KBM-7 (cell line): Measurements from ENCODE around the gene OR7G2.

Experiments
- DNase-seq: peaks from one replicate; pipeline ENCODE4 v3.0.0-alpha.2; 2015
- in situ Hi-C: fragments of 300-500 bp; cut with MboI; formaldehyde crosslinking; loops from 2 replicates; pipeline ENCODE4 v1.14.3; 2020; ENCODE audit warnings: low sequenced_read_pairs, low pct_unique_long_range_greater_than_20kb, mixed read lengths

OR7G2 gene

DNA sequence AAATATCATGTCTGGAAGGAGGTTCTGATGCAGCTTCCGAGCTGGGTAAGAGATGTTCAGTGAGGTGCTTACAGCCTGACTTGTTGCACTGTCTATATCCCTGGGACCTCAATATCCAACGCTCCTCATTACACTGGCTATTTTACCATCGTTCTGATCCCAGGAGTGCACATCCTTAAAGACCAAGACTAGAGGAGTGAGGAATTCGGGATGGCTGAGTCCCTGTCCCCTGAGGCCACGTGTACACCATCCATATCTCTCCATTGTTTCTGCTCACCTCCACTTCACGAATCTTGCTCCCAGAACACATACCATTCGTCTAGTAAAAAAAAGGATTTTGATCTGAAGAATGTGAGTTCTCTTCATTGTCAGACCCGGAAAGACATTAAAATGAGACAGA, at the start of gene OR7G2:
Gene OR7G2, minus strand, starts transcription at position 101 of the 400 bp plus-strand sequence. CDS start 4,232 bp downstream, outside the sequence.
- in situ Hi-C loops, result no loop called here
- no peak for DNase-seq

DNA sequence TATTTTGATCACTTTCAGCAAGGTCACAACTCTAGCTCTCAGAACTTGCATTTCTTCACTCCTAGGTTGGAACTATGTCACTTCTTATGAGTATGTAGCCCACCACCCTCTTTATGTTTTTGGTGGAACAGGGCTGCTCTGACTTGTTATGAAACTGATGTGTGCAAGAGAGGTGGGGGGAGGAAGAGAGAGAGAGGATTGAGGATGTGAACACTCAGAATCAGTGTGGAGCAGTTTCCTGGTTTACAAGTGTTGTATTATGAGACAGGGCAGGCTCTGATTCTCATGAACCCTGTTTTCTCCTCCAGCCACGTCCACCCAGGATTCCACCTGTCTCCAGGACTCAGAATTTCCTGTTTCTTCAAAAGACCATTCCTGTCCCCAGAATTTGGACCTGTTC, 49.0 kb upstream of the OR7G2 start:
- in situ Hi-C loops, result no loop called here
- no peak for DNase-seq

DNA sequence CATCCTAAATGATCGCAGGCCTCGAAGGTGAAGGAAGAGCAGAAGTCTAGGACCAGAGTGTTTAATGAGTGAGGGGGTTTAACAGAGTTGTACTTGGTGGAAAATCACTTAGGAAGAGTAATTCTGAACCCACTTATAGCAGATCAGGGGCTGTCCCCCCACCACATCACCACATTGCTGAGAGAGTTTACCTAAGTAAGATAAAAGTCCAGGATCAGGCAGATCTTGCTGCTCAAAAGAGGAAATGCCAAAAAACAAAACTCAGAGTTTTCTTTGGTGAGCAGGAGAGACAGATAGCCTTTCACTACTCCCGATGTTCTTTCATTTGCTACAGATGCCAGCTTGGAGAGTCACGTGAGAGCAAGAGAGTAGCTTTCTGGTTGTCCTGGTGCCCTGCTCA, 48.3 kb upstream of the OR7G2 start:
- DNase-seq, result no peak
- in situ Hi-C loops, result no loop called here

DNA sequence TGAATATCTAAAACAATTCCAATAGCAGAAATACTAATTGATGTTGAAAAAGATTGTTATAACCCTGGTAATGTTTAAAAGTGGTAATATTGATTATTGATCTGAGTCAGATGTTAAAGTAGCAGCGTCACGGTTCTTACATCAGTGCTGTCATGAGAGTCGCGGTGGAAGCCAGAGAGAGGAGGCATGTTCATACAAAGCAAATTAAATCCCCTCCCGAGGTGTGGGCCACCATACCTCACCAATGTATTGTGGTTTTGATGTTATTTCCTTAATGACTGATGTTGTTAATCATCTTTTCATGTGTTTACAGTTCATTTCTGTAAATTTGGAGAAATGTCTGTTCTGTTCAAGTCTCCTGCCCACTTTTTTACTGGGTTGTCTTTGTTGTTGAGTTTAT, 44.1 kb upstream of the OR7G2 start:
- no peak for DNase-seq
- in situ Hi-C loops, result no loop called here

DNA sequence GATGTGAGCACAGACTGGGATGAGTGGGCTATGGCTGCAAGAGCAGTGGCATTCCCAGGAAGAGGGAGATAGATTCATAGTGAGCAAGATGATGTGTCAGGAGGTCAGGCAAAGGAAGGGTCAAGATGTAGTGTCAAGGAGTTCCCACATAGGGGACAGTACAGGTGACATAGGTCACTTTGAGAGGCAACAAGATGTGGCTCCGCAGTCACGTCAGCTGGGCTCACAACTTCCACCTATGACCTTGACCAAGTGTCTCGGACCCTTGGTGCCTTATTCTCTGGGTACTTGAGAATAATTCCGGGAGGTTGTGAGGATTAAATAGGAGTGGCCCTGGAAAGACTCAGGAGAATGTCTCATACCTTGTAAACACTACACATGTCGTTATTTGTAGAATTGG, 43.4 kb upstream of the OR7G2 start:
- in situ Hi-C loops, result no loop called here
- DNase-seq, result no peak

DNA sequence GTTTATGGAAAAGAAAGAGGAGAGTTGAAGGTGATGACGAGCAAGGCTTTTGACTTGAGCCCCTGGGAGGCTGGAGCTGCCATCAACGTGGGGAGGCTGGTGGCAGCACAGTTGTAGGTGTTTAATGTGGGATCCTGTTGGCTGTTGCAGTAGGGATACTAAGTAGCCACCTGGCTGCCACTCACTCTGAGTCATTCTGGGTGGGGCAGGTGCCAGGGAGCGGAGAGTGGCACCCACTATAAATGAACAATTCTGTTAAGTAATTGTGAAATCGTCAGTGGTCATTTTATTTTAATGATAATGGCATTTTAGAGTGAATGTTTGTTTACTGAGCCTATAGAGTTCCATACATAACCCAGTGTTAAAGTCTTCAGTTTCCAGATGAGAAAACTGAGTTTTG, 42.7 kb upstream of the OR7G2 start:
- in situ Hi-C loops, result no loop called here
- DNase-seq, result no peak

DNA sequence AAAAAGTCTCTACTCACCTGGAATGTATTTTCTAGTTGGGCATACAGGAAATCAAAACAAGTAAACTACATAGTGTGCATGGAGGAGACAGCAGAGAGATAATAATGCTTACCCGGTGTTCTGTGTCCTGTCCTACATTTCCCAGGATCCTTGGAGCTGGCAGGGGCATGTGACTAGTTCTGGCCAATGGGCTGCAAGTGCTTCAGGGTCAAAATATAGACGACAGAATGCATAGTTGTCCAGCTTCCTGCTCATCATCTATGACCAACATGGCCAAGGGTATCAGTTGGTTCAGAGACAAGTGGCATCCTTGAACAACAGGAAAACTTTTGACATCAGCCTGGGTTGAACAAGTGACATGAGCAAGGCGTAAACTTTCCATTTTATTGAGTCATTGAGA, 41.4 kb upstream of the OR7G2 start:
- in situ Hi-C loops, result no loop called here
- no peak for DNase-seq

DNA sequence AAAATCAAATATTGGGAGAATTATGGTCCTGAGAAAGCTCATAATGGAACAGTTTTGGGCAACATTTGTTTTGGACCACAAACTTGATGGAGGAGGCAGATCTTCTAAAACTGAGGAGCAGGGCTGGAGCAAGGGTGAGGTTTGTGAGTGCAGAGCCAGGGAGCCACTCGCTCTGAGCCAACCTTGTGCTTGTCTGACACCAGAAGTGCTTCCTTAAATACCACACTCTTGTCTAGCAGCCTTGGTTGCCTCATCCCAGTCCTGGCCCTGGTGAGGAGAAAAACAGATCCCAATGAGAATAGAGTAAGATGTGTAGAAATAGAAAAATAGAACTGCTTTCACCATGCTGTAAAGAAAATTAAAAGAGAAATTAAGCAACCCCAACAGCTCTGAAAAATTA, 39.6 kb upstream of the OR7G2 start:
- in situ Hi-C loops, result no loop called here

DNA sequence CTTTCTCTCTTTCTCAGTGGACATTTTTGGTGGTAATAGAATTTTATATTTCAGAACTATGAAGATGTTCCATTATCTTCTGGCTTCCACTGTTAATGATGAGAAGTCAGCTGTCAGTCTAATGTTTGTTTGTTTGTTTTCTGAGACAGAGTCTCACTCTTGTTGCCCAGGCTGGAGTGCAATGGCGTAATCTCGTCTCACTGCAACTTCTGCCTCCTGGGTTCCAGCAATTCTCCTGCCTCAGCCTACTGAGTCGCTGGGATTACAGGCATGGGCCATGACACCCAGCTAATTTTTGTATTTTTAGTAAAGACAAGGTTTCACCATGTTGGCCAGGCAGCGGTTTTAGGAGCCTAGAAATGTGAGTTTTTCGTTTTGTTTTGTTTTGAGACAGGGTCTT, 37.6 kb upstream of the OR7G2 start:
- no peak for DNase-seq

More for the DNA sequence above, 39.6 kb upstream of the OR7G2 start:
- DNase-seq, result no peak

DNA sequence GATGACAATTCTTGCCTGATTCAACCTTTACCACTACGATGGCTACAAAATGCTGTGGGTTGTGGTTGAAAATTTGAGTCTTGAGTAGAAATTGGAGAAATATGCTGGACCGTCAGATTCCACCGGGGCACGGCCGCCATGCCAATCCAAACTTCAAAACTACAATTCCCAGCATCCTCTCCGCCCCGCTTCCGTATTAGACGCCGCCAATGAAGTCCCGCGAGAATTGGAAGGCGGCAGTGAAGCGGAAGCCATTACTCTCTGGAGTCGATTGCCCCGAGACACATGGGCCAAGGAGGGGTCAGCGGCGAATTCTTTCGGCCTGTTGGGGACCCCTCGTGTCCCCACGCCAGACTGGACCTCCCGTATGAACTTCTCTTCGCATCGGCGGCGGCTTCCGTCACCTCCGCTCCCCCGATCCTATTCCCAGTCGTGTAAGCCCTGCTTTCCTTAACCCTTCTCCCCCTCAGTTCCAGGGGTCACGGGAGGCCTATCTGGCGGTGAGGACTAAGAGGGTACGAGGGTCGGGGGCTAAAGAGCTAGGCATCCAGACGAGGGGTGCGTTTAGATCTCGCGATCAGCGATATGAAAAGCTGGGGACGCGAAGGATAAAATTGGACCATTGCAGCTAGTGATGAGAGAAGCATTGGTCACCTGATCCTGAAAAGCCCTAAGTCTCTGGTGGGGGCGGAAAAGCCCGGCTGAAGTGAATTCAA, 33.0 kb upstream of the OR7G2 start, which contains the start of gene ZNF317:
Gene ZNF317, plus strand, starts transcription at position 239 of the 716 bp plus-strand sequence. CDS start 15,620 bp downstream, outside the sequence.
- in situ Hi-C loops, result no loop called here
- peak; percentile 91 for DNase-seq

More for the DNA sequence above, 37.6 kb upstream of the OR7G2 start:
- in situ Hi-C loops, result no loop called here

DNA sequence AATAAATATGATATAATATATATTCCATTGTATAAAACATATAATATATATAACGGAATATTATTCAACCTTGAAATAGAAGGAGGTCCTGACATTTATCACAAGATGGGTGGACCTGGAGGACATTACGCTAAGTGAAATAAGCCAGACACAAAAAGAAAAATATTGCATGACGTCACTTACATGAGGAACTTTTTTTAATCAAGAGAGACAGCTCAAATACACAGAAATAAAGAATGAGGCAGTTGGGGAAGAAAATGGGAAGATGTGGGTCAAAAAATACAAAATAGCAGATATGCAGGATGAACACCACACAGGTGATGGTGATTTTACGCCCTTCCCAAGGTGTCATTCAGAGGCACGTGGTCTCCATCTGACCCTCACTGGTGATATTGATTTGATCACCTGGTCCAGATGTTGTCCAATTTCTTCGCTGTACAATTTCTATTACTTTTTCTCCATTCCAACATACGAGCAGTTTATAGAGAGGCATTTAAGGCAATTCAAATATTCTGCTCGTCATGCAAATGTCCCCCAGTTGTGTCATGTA, 32.4 kb upstream of the OR7G2 start:
- in situ Hi-C loops, result no loop called here
- DNase-seq, result no peak

DNA sequence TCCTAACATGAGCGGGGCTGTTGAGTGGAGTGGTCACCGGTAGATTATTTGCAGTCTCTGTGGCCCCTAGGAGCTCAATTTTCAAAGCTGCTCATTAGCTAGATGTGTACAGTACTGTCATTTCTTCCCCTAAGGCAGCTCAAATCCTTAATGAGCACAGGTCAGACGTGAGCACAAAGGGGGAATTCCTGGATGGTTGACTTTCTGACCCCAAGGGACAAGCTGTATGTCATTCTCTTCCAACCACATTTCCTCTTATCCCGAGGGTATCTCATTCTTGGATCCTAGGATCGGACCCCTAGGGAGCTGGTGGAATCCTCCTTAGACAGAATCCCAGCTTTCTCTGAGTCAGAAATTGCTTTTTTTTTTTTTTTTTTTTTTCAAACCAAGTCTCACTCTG, 25.1 kb upstream of the OR7G2 start:
- DNase-seq, result no peak
- in situ Hi-C loops, result no loop called here

DNA sequence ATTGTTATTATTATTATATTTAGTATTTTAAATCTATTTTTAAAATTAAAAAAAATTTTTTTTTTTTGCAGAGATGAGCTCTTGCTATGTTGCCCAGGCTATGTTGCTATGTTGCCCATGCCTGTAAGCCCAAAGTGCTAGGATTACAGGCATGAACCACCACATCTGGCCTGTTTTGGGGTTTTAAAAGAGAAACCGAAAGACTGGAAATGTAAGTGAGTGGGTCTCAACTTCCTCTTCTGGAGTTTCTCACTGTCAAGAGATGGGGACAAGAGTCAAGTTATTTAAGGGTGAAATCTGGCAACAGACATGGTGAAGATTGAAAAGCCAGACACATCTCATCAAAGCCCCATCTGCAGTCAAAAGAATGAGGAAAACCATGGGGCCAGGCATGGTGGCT, 23.7 kb upstream of the OR7G2 start:
- peak; percentile 58 for DNase-seq
- in situ Hi-C loops, result no loop called here

DNA sequence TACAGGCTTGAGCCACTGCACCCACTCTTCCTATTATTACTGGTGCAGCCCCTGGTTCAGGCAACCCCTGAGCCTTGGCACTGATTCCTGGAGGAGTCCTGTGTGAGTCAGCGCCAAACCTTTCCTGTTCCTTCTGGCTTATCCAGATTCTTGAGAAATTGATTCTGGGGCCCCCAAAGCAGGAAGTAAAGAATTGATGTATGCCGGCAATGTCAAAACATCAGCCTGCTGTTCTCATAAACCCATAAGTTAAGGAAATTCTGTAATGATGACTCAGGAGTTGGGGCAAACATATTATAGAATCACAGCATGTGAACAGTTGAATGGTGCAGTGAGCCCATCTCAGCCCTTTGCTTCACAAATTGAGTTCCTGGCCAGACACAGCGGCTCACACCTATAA, 20.9 kb upstream of the OR7G2 start:
- in situ Hi-C loops, result no loop called here
- DNase-seq, result no peak

DNA sequence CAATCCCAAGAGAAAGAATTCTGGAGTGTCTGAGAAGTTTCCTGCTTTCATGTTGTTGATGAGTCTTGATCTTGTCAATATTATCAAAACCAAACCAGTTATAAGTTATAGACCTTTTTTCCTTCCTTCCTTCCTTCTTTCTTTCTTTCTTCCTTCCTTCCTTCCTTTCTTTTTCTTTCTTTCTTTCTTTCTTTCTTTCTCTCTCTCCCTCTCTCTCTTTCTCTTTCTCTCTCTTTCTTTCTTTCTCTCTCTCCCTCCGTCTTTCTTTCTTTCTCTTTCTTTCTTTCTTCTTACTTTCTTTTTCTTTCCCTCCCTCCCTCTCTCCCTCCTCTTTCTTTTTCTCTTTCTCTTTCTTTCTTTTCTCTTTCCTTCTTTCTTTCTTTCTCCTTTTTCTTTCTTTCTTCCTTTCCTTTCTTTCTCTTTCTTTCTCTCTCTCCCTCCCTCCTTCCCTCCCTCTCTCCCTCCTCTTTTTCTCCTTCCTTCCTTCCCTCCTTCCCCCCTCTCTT, 19.7 kb upstream of the OR7G2 start, which contains the start of gene OR7G3:
Gene OR7G3, minus strand, starts transcription at position 51 of the 506 bp plus-strand sequence. Its CDS starts 0 bp downstream, at position 51.
- in situ Hi-C loops, result no loop called here
- no peak for DNase-seq

DNA sequence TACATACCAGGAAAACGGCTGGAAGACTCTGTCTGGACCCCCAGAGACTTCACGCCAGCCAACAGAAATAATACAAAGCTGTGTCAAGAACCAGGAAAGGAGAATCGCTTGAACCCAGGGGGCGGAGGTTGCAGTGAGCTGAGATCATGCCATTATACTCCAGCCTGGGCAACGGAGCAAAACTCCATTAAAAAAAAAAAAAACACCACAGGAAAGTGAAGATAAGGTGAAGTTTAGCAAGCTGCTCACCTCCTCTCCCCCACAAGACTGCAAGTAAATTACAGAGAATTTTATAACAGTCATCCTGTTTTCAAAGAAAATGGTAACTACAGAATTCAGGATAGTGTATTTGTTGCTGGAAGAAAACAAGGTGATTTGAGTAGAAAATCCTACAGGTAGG, 9.3 kb upstream of the OR7G2 start:
- in situ Hi-C loops, result no loop called here
- no peak for DNase-seq

DNA sequence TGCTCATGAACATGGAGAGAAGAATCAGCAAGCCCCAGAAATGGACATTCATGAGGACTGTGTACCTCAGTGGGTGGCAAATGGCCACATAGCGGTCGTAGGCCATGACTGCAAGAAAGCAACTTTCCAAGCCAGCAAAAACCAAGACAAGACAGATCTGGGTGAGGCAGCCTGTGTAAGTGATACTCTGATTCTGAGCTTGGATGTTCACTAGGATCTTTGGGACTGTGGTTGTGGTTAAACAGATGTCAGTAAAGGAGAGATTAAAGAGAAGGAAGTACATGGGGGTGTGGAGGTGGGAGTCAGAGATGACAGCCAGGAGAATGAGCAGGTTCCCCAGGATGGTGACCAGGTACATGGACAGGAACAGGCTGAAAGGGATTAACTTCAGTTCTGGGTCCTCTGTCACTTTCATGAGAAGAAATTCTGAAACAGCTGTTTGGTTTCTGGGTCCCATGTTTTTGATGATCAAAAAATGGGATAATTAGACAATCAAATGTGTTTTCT, 8.1 kb upstream of the OR7G2 start, which contains the start of gene OR7G1:
Gene OR7G1, minus strand, starts transcription at position 457 of the 507 bp plus-strand sequence. Its CDS starts 0 bp downstream, at position 457.
- peak; percentile 19 for DNase-seq
- in situ Hi-C loops, result no loop called here

DNA sequence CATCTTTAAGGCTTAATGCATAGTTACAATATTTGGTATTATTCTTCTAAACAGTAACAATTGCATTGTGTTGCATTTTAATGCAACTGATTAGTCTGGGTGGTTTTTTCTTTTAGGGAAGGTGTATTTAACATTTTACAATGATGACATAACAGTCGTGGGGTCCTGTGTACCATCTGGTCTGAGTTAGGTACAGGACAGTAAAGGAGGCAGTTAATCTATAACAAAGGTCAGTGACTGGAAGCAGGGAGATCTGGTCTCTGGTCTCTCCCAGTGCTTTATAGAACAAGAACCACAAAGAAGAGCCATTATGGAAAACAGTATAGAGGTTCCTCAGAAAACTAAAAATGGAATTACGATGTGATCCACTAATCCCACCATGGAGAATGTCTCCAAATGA, 2.7 kb upstream of the OR7G2 start:
- DNase-seq, result no peak
- in situ Hi-C loops, result no loop called here

DNA sequence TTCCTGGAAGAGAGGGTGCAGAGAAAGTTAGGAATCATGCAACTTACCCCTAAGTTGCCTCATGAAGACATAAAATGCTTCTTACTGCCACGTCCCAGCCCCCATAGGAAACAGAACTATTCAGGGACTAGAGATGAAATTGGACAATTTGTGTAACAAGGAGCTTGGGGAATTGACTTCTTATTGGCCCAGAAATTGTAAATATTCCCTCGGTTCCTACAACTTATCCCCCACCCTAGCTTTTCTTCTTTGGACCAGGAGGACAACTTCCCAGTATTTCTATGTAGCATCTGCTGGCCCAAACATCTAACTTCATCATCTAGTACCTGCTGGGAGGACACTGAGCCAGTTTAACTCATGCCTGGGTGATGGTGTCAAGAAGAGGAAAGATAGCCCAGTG, 20.5 kb downstream of the OR7G2 start, which contains the start of gene OR1M1:
Gene OR1M1, plus strand, starts transcription at position 301 of the 400 bp plus-strand sequence. CDS start 6,184 bp downstream, outside the sequence.
- DNase-seq, result no peak
- in situ Hi-C loops, result no loop called here

DNA sequence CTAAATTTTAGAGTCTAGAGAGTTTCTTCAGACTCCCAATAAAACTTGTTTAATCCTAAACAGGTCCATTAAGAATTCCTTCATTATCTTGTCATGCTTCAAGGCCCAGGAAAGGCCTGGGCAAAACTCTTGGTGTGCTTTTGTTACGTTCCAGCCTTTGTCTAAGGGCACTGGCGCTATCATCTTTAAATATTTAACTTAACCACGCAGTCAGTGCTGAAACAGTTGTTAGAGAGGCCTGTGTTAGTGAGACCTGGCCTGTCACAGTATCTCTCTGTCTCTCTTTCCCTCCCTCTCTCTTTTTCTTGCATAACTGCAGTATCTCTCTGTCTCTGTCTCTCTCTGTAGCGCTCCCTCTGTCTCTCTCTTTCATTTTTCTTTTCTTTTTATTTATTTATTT, 28.6 kb downstream of the OR7G2 start:
- DNase-seq, result no peak
- in situ Hi-C loops, result no loop called here
